Endothelial cell of umbilical vein (primary cell): ENCODE measurements around the gene SP100. TPM values are rescaled to one million over a fixed set of nuclear protein-coding genes. Genes with fewer than 3 reads are reported as not detected.
"Not testable (repeated sequence)": the region's sequence is repeated elsewhere in the genome, so short reads cannot be mapped to it uniquely, and the experiment has no call there.

Experiments
- BruUV-seq: library from RNA; stranded (reverse); fragments of 400-500 nt; replicated peaks from 2 replicates; lab custom pipeline; 2021; lab: Mats Ljungman, UMichigan
- CTCF ChIA-PET: fragments of 300-600, 350-600 bp; sonication (Branson Sonifier 250); formaldehyde crosslinking; loops from one replicate; lab custom pipeline; 2021; ENCODE audit warnings: antibody characterized with exemption, inconsistent platforms; lab: Charles Lee
- POLR2A ChIA-PET: fragments of 300-600, 350-600 bp; sonication (Branson Sonifier 250); formaldehyde crosslinking; loops from one replicate; lab custom pipeline; 2021; ENCODE audit warnings: antibody characterized with exemption, inconsistent platforms; lab: Charles Lee
- DNase-seq: peaks from one replicate; pipeline ENCODE4 v3.0.0-alpha.2; 2011; ENCODE audit warnings: low read depth, low spot score
- FAIRE-seq: peaks from 2 replicates; lab custom pipeline; 2011; peaks lifted over from hg19 to GRCh38; lab: Jason Lieb, UNC
- H2AFZ ChIP-seq: 2 replicates; pipeline ENCODE4 v1.6.0; 2012; ENCODE audit warnings: low read depth, low read length, control low read depth, inconsistent platforms
- H3K27ac ChIP-seq: 2 replicates; pipeline ENCODE4 v1.5.1; 2011; ENCODE audit warnings: low read depth, mild to moderate bottlenecking, control low read depth, low read length, moderate library complexity; ENCODE audit not compliant: insufficient read depth
- H3K27me3 ChIP-seq, 2 experiments: 2 replicates each; pipeline versions ENCODE4 v1.6.0 to v1.6.1; 2011; ENCODE audit warnings: low read length in 2 of 2, mixed read lengths in 1 of 2; ENCODE audit not compliant: control insufficient read depth in 2 of 2, insufficient read depth in 2 of 2
- H3K36me3 ChIP-seq, 2 experiments: 2 replicates in 1 of 2; 3 replicates in 1 of 2; pipeline ENCODE4 v1.5.1; 2011; ENCODE audit warnings: low read length in 2 of 2, mild to moderate bottlenecking in 1 of 2, moderate library complexity in 1 of 2; ENCODE audit not compliant: control insufficient read depth in 2 of 2, insufficient read depth in 2 of 2; ENCODE audit errors: extremely low read depth in 1 of 2
- H3K4me1 ChIP-seq: 3 replicates; pipeline ENCODE4 v1.5.1; 2011; ENCODE audit warnings: mild to moderate bottlenecking, low read length; ENCODE audit not compliant: control insufficient read depth, insufficient read depth; ENCODE audit errors: extremely low read depth
- H3K4me2 ChIP-seq: 2 replicates; pipeline ENCODE4 v1.6.1; 2011; ENCODE audit warnings: low read length, control low read depth, mixed read lengths; ENCODE audit not compliant: insufficient read depth
- H3K4me3 ChIP-seq, 3 experiments: fragments of 200-600 bp in 1 of 3; sonication (generic), shearing (Covaris generic) in 1 of 3; replicated peaks in 1 of 3; 2 replicates each; pipeline ENCODE4 v1.5.1; 2011 to 2016; ENCODE audit warnings: control low read depth in 3 of 3, low read length in 3 of 3, mild to moderate bottlenecking in 2 of 3, inconsistent platforms in 1 of 3, low read depth in 1 of 3, moderate library complexity in 1 of 3; ENCODE audit not compliant: insufficient read depth in 1 of 3
- H3K79me2 ChIP-seq: 2 replicates; pipeline ENCODE4 v1.6.0; 2012; ENCODE audit warnings: low read length, inconsistent platforms; ENCODE audit not compliant: control insufficient read depth, insufficient read depth
- H3K9ac ChIP-seq: replicated peaks from 2 replicates; pipeline ENCODE3; 2011; ENCODE audit warnings: low read length, control low read depth; ENCODE audit not compliant: insufficient read depth; ENCODE audit errors: extremely low read depth
- H3K9me1 ChIP-seq: replicated peaks from 3 replicates; pipeline ENCODE4 v1.6.0; 2011; ENCODE audit warnings: mild to moderate bottlenecking, low read length; ENCODE audit not compliant: control insufficient read depth, insufficient read depth; ENCODE audit errors: extremely low read depth
- H3K9me3 ChIP-seq: replicated peaks from 2 replicates; pipeline ENCODE4 v1.5.1; 2012; ENCODE audit warnings: low read length, inconsistent platforms; ENCODE audit not compliant: control insufficient read depth, insufficient read depth
- H4K20me1 ChIP-seq: replicated peaks from 2 replicates; pipeline ENCODE3; 2011; ENCODE audit warnings: mild to moderate bottlenecking, low read length; ENCODE audit not compliant: control insufficient read depth, insufficient read depth; ENCODE audit errors: extremely low read depth
- CTCF ChIP-seq, 2 donors: IDR thresholded peaks; 1 replicate in 1 of 2; 2 replicates in 1 of 2; pipeline ENCODE4 v1.5.1; 2011; ENCODE audit warnings: low read length in 2 of 2, mild to moderate bottlenecking in 2 of 2, moderate library complexity in 2 of 2, control low read depth in 1 of 2, inconsistent platforms in 1 of 2, low read depth in 1 of 2; ENCODE audit not compliant: insufficient read depth in 1 of 2; ENCODE audit errors: extremely low read depth in 1 of 2
- EZH2 ChIP-seq: IDR thresholded peaks from 2 replicates; pipeline ENCODE4 v1.6.1; 2012; ENCODE audit warnings: borderline replicate concordance, low read depth, mild to moderate bottlenecking, moderate library complexity, low read length, inconsistent platforms; ENCODE audit not compliant: severe bottlenecking
- FOS ChIP-seq: IDR thresholded peaks from 2 replicates; pipeline ENCODE4 v1.6.1; 2011; ENCODE audit warnings: mild to moderate bottlenecking, low read length, moderate library complexity, borderline replicate concordance; ENCODE audit not compliant: insufficient read depth
- GATA2 ChIP-seq: IDR thresholded peaks from 2 replicates; pipeline ENCODE4 v1.7.0; 2011; ENCODE audit warnings: low read depth, mild to moderate bottlenecking, moderate library complexity, mixed read lengths, low read length; ENCODE audit not compliant: insufficient read length, insufficient read depth
- JUN ChIP-seq: IDR thresholded peaks from 2 replicates; pipeline ENCODE4 v1.6.1; 2011; ENCODE audit warnings: borderline replicate concordance, low read depth; ENCODE audit not compliant: insufficient read length, insufficient read depth
- MAX ChIP-seq: IDR thresholded peaks from 2 replicates; pipeline ENCODE4 v1.6.1; 2011; ENCODE audit not compliant: insufficient read depth, insufficient read length
- MYC ChIP-seq: IDR thresholded peaks from one replicate; pipeline ENCODE4 v1.6.1; 2011; ENCODE audit warnings: mild to moderate bottlenecking, low read depth, low read length
- POLR2A ChIP-seq: IDR thresholded peaks from 2 replicates; pipeline ENCODE4 v1.6.1; 2012; ENCODE audit warnings: low read depth, mild to moderate bottlenecking, control low read depth, low read length
- POLR2AphosphoS5 ChIP-seq: IDR thresholded peaks from 2 replicates; pipeline ENCODE4 v1.6.1; 2012; ENCODE audit warnings: low read depth, mild to moderate bottlenecking, control low read depth, low read length, moderate library complexity; ENCODE audit not compliant: insufficient read depth
- dilution Hi-C: fragments of 300-500 bp; cut with MboI; formaldehyde crosslinking; loops from one replicate; pipeline ENCODE4 v1.15.0; 2019; ENCODE audit warnings: low sequenced_read_pairs; ENCODE audit not compliant: extremely low pct_ligation_motif_present
- intact Hi-C: fragments of 100-400 bp; cut with micrococcal nuclease; formaldehyde crosslinking; loops from one replicate; pipeline ENCODE4 v1.10.0; 2022
- polyA plus RNA-seq, 4 experiments: library from polyadenylated mRNA; depleted of rRNA in 3 of 4; stranded (reverse) in 3 of 4; unstranded in 1 of 4; fragments of >200 nt; gene quantifications; 2 replicates each; pipeline versions ENCODE4 v1.2.1 to v1.2.3, GENCODE V29; 2011 to 2012; ENCODE audit warnings: missing spikeins in 1 of 4
- total RNA-seq: library from RNA; stranded (reverse); gene quantifications from 2 replicates; pipeline ENCODE4 v1.2.3, GENCODE V29; 2021

The SP100 gene
- total and polyA plus RNA-seq, 2 donors (not counting 3 experiments of a cell fraction or from before 2014, with no cell fraction given): 33.7 to 108 TPM

- Histone ChIP-seq H3K79me2 (no peaks in the 10 kb centered on the region), H3K36me3 (peaks cover 0 to 3% of the 10 kb centered on the region in 2 experiments), H3K27me3 (no peaks in the 10 kb centered on the region), H4K20me1 (no peaks in the 10 kb centered on the region), H3K9ac (no peak overlapping the region), H3K4me2 (no peak overlapping the region), H3K4me1 (no peaks in the 10 kb centered on the region), H3K4me3 (no peak overlapping the region), H3K9me3 (no peaks in the 10 kb centered on the region), H3K27ac (no peak overlapping the region), H3K9me1 (no peaks in the 10 kb centered on the region), H2AFZ (no peak overlapping the region)
- CTCF ChIA-PET: no interaction called here
- dilution Hi-C loops: no loop called here
- no peak for DNase-seq
- FAIRE-seq: no peak
- BruUV-seq: no TSS peak
- intact Hi-C loops: no loop called here
- POLR2A ChIA-PET: no interaction called here
- TF ChIP-seq MAX (no peak), GATA2 (no peak), POLR2AphosphoS5 (no peak), EZH2 (no peak), POLR2A (no peak), CTCF (IDR thresholded peaks at IDR 0.05; ENCODE audit: extremely low read depth in 1 of 2, insufficient read depth in 1 of 2, low read depth in 1 of 2, low read length in 2 of 2) (no peak), JUN (no peak), FOS (no peak), MYC (no peak)
Measured at GRCh38 chr2:230394301-230394700, 21.7 kb upstream of the SP100 start.

GRCh38 chr2:230398698-230399097 is 17.3 kb upstream of the SP100 start:
- not testable (repeated sequence) for H3K27me3 ChIP-seq

More at GRCh38 chr2:230398698-230399097, 17.3 kb upstream of the SP100 start:
- H3K9me3 ChIP-seq, H4K20me1 ChIP-seq, H3K4me3 ChIP-seq, H3K4me1 ChIP-seq, H3K36me3 ChIP-seq, FAIRE-seq, H3K27ac ChIP-seq, intact Hi-C loops, POLR2A ChIA-PET, H2AFZ ChIP-seq, H3K4me2 ChIP-seq, BruUV-seq, dilution Hi-C loops, H3K9me1 ChIP-seq, H3K79me2 ChIP-seq, H3K9ac ChIP-seq, DNase-seq: not testable (repeated sequence)
- CTCF ChIA-PET: interaction anchor here (0.8 kb wide), 1 partner anchor 10 kb away, joined by 3 read pairs; no protein-coding TSS in a partner anchor
